Midbrain (tissue), 1 donor: ENCODE results near the gene FEM1B.

Experiments used
- DNase-seq: peaks from one replicate; lab custom pipeline; 2025; lab: John Stamatoyannopoulos, UW

FEM1B gene

DNA sequence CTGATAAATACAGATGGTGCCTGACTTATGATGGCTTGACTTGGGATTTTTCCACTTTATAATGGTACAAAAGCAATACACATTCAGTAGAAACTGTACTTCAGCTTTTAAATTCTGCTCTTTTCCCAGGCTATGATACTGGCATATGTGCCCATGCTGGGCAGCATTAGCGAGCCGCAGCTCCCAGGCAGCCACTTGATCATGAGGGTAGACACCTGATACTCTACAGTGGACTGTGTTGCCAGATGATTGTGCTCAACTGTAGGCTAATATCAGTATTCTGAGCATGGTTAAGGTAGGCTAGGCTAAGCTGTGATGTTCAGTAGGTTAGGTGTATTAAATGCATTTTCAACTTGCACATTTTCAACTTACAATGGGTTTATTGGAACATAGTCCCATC is 17.7 kb upstream of the FEM1B start:
- no peak for DNase-seq

DNA sequence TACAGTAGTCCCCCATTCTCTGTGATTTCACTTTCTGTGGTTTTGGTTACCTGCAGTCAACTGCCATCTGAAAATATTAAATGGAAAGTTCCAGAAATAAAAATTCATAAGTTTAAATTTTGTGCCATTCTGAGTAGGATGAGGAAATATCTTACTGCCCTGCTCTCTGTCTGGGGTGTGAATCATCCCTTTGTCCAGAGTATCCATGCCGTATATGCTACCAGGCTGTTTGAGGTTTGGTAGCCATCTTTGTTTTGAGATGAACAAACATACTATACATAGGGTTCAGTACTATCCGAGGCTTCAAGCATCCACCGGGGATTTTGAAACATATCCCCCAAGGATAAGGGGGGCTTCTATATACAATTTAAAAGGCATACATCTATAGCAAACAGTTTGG is 16.3 kb upstream of the FEM1B start:
- DNase-seq, result no peak

DNA sequence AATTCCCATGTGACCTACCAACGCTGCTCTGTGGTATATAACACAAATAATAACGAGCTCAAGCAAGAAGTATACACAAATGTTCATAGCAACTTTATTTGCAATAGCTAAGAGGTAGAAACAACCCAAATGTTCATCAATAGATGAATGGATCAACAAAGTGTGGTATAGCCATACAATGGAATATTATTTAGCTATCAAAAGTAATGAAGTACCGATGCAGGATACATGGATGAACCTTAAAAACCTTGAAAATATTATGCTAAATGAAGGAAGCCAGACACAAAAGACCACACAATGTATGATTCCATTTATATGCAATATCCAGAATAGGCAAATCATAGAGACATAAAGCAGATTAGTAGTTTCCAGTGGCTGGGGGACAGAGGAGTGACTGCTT is 15.6 kb upstream of the FEM1B start:
- no peak for DNase-seq

DNA sequence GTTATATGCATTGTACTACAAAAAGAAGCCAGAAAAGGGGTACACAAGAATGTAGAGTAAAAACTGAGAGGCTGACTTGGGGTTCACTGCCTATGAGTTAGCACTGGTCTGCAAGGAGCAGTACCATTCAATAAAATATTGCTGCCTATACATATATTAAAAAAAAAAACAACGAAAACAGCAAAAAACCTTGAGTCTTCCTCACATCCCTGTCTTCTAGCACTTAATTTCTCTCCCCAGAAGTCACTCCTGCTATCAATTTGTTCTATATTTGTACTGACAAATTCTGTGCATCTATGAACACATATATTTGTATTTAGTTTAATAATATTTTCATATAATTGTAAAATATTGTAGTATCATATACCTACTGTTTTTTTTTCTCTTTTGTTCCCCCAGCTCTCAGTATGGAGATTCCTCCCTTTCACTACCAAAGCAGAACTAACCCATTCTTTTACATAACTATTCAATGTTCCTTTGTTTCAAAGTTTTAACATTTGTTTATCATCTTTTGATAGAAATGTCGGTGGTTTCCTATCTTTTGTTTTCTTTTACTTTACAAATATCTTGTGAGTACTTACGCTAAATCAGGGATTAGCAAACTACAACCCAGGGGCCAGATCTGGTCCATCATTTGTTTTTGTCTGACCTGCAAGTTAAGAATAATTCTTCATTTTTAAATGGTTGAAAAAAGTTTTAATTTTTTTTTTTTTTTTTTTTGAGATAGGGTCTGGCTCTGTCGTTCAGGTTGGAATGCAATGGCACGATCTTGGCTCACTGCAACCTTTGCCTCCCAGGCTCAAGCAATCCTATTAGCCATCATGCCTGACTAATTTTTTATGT is 14.8 kb upstream of the FEM1B start:
- DNase-seq, result no peak

DNA sequence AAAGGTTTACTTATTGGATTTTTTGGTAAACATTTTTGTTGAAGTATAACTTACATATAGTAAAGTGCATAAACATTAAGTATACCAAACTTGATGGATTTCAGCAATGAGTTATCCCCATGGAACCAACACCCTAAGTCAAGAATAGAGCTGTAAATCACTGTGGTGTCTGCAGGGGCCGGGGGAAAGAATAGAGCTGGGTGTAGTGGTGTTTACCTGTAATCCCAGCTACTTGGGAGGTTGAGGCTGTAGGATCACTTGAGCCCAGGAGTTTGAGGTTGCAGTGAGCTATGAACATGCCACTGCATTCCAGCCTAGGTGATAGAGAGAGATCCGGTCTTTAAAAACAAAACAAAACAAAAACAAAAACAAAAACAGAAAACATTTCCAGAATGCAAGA is 13.3 kb upstream of the FEM1B start:
- no peak for DNase-seq

DNA sequence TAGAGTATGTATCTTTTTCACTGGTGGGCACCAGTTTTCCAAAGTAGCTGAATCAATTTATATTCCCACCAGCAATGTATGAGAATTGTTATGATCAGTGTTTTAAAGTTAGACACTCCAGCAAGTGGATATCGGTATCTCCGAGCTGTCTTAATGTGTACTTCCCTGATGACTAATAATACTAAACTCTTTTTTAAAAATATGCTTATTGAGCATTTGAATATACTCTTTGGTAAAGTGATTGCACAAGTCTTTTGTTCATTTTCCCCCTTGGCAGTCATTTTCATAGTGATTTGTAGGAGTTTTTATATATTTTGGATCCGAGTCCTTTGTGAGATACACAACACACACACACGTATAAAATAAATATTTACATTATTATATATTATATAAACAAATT is 12.5 kb upstream of the FEM1B start:
- no peak for DNase-seq

DNA sequence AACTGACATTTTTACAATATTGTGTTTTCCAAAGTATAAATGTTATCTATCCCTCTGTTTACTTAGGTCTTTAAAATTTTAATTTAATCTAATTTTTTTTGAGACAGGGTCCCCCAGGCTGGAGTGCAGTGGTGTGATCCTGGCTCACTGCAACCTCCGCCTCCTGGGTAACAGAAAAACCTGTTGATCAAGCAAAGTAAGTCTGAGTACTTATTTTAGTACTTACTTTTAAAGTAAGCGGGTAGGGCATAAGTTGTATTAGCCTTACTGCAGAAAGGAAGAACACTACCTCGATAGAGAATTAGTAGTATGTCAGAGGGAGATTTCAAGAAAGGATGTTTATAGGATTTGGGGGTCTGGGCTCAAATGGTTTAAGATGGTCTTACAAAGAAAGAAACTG is 11.9 kb upstream of the FEM1B start:
- no peak for DNase-seq

DNA sequence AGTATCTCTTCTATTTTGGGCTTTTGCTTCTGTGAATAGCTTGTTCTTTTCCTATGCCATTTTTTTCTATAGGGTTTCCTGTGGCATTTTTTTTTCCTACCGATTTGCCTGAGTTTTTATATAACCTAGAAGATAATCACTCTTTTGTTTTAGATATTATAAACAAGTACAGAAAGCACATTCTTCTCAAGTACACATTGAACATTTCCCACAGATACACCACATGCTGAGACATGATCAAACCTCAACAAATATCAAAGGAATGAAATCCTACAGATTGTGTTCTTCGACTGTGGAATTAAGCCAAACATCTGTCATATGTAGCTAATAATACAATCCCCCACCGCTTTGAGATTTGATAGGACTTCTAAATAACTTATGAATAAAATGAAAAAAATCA is 9.1 kb upstream of the FEM1B start:
- no peak for DNase-seq

DNA sequence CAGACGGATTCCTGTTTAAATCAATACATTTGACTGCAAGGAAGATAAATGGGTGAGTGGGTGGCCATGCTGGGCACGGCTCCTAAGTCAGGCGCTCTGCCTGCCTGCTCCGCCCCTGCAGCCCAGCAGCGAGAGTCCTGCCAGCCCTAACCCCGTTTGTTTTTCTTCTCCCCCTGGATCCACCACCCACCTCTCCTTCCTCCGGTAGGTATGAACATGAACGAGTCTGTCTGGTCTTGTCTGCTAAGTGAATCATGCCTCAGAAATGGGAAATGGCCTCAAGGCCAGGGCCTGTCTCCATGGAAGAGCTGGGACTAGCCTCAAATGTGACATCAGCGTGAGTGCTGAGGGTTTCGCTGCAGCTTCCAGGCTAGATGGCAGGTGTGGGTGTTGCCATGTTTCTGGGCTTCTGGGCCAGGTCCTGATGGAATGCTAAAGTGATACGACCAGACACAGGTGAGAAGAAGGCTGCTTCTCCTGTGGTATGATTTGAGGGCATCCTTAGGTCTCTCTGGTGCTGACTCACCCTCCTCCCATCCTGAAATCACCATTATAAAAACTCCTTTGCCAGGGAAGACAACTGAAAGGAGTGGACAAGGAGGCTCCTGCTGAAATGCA is 5.6 kb upstream of the FEM1B start:
- DNase-seq, result peak; percentile 21

DNA sequence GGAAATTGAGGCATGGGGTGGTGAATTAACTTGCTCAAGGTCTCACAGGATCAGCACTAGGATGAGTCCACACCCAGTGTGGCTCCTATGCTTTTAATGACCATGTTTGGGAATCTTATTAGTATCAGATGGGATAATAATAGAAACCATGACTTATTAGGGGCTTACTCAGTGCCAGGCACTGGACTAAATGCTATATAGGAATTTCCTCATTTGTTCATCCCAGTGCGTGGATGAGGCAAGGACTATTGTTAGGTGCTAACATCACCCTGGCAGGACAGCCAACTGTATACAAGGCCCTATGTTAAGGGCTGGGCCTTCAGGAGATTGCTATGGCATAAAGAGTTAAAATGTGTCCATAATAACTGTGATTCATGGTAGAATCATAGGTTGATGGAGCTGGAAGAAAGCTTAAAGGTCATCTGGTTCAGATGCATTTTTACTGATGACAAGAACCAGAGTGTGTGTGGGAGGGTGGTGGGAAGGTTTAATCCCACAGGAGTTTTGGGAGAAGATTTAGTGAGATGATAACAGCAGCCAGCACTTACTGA is 4.7 kb upstream of the FEM1B start:
- no peak for DNase-seq

DNA sequence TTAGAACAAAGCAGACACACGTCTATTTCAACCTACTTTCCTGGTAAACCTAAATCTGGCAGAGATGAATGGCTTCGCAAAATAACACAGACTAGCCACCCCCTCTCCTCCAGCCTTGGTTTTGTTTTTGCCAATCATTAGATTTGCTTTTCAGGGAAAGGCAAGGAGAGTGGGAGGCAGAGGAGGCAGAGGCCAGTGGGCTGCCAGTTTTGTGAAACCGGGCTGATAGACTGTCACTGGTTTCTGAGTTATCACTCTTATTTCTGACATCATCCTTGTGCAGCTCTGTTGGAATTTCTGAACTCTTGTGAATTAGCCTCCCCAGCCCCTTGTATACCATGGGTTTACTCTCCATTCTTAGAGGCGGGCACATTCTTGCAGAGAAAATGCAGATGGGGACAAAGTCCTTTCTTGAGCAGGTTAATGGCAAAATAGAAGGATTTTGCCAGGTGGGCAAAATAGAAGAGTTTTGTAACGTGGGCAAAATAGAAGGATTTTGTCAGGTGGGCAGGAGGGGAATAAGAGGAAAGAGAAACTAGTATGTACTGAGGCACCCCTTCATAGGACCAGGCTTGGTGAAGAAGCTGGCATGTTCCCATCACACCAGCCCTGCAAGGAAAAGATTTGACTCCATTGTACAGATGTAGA is 3.2 kb upstream of the FEM1B start:
- DNase-seq, result no peak

DNA sequence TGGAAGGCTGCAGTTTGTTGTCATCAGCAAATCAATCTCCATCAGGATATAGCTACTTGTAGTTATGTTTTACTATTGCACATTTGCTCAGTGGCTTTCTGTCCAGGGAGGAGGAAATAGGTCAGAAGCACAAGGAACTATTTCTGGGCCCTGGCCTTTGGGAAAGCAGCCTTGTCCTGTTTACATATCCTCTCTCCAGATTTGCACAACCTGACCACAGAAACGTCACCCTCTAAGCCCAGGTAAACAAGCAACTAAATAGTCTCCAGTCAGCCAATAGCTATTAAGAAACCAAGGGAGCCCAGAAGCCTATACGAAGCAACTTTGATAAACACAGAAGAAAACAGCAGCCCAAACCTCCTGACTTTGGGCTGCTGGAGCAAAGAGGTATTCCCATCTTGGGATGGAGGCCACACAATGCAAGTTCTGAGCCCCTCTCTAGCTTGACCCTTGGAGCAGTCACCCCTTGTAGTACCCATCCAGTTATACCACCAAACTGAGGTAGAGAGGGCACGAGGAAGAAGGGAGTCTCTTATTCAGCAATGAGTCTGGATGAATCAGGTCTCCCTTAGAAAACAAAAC is 2.3 kb upstream of the FEM1B start:
- DNase-seq, result no peak

DNA sequence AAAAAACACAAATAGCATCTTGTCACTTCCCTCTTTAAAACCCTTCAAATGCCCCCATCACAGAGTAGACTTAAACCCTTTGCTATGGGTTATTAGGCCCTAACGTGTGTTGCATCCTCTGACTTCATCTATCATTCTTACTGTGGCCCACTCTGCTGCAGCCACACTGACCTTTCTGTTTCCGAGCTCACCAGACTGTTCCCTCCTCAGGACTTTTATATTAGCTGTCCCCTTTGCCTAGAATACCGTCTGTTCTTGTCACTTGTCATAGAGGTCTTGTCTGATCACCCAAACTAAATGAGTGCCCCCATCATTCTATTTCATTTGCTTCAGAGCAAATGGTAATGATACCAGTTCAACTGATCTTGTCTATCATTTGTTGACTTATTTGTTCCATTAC is 877 bp upstream of the FEM1B start:
- no peak for DNase-seq

DNA sequence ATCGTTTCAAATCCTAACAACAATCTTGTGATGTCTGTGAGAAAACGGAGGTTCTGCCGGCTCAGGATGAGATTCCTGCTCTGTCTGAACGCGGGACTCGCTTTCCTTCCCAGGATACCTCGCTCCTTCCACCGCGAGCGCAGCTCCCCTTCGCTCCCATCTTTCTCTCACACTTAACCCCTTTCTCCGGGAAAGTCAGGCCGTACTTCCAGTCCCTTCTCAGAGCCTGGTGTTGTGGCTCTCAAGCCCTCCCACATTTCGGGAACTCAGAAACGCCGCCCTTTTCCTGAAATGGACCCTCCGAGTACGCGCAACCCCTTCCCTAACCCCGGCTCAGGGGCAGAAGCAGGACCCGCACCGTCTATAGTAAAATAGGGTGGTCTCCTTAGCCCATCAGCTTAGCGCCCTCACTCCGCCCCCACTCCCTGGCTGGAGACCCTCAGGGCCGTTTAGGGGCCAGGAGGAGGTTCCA is 378 bp upstream of the FEM1B start:
- peak; percentile 87 for DNase-seq

DNA sequence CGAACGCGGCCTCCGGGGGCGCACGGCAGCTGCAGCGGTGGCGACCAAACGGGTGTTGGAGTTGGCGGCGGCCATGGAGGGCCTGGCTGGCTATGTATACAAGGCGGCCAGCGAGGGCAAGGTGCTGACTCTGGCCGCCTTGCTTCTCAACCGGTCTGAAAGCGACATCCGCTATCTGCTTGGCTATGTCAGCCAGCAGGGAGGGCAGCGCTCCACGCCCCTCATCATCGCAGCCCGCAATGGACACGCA is 725 bp downstream of the FEM1B start:
- peak; percentile 62 for DNase-seq

DNA sequence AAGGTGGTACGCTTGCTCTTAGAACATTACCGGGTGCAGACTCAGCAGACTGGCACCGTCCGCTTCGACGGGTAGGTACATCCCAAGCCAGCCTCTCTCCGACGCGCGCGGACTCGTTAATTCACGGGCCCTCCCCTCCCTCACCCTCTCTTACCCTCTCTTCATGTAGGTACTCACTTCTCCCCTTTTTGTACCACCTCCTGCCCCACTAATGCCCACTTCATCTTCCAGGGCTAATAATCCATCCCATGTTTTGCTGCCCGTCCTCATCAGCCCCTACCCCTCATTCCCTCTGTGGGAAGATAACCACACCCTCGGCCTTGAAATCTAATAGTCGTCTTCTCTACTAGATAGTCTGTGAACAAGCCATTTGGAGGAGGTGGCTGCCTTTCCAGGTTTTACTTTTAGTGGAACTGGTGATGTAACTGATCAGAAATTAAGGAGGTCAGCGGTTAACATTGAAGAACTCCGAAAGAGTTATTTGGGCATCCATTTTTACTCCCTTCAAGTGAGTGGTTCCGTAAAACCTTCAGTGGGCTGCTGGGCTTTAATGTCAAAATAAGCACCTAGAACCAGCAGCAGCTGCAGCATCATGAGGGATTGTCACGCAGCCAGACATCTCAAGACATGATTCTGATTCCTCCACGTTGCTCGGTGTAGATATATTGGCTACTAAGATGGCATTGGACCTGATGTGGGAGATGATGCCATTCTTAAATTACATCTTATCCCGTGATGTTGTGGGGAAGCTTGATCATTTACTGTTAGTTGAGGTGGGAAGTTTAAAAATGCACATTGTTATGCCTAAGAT is 1.3 kb downstream of the FEM1B start:
- no peak for DNase-seq

DNA sequence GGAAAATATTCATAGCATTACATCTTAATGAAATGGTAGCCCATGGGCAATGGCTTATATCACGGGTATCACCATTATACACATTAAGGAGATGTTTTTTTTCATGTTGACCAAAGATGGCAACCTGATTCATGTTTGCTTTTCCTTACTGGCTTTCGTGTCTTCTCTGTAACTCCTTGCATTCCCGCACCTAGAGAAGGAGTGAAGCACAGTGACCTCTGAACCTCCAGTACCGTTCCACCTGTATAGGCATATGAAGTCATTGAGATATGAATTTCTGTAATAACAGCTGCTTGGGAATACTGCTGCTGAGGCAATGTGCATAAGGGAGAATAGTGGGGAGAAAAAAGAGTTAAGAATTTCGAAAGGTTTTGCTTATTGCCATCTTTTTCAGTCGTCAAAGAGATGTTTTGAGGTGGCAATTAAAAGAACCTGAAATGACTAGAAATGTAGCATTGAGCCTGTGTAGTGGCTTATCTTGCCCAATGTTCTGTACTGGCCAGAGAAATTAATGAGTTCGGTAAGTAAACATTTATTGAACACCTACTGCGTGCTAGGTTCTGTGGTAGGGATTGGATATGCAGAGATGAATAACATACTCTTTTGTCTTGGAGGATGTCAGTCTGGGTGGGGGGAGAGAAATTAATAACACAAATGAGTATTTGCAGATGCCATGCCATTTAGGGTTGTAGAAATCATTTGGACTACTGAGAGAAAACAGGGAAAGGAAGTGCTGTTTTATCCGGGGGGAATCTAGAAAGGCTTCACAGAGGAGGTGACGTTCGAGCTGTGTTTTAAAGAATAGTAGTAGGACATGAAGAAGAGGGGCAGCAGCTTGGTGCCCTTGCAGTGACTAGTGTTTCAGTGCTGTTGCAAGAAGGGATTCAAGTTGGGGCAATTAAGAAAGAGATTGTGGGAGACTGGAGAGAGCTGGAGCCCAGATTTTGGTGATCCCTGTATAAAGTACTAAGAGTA is 2.5 kb downstream of the FEM1B start:
- DNase-seq, result no peak

DNA sequence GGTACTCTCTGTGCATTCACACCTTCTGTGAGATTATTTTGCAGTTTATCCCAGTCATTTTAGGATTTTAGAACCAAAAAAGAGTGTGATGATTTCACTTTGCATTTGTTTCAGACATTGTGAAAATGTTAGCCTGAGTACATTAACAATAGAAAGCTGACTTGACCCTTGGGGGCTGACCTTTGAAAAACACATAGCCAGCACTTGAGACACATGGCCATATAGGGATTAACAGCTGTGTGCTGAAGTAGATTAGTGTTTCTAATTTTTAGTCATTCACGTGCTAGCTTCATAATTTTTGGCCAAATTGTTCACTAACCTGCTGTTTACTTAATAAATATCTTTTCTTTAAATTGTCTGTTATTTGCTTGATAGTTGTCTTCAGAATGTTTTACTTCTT is 3.5 kb downstream of the FEM1B start:
- DNase-seq, result no peak

DNA sequence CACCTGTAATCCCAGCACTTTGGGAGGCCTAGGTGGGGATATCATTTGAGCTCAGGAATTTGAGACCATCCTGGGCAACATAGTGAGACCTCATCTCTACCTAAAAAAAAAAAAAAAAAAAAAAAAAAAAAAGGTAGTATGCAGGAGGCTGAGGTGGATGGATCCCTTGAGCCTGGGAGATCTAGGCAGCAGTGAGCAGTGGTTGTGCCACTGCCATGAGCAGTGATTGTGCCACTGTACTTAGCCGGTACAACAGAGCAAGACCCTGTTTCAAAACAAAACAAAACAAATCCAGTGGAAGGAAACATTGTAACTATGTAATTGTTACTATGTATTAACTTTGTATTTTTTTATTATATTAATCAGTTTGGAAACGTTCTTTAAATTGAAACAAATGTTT is 5.9 kb downstream of the FEM1B start:
- no peak for DNase-seq

DNA sequence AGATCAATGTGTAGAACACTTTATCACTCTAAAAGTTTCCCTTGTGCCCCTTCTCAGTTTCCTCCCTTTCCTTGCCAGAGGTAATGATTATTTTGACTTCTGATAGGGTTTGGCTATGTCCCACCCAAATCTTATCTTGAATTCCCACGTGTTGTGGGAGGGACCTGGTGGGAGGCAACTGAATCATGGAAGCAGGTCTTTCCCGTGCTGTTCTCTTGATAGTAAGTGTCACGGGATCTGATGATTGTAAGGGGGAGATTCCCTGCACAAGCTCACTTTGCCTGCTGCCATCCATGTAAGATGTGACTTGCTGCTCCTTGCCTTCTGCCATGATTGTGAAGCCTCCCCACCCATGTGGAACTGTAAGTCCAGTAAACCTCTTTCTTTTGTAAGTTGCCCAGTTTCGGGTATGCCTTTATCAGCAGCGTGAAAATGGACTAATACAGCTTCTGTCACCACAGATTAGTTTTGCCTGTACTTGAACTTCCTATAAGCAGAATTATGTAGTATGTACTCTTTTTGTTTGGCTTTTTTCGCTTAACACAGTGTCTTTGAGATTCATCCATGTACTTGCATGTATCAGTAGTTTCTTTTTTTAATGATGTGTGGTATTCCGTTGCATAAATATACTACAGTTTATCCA is 7.2 kb downstream of the FEM1B start:
- DNase-seq, result no peak
